HAP-1 (cell line): ENCODE data around the gene SEZ6L.

Experiments
- DNase-seq, 2 experiments: peaks; one replicate each; pipeline ENCODE4 v3.0.0-alpha.2; 2016 to 2020; ENCODE audit warnings: low spot score in 2 of 2
- H3K27me3 ChIP-seq: fragments of 250-450 bp; sonication (Bioruptor Pico); 2 replicates; pipeline ENCODE4 v1.5.1; 2020; ENCODE audit warnings: low read depth, mild to moderate bottlenecking, moderate library complexity
- H3K36me3 ChIP-seq: fragments of 250-450 bp; sonication (Bioruptor Pico); replicated peaks from 2 replicates; pipeline ENCODE4 v1.5.1; 2020; ENCODE audit warnings: mild to moderate bottlenecking
- H3K4me1 ChIP-seq: fragments of 250-450 bp; sonication (Bioruptor Pico); 2 replicates; pipeline ENCODE4 v1.5.1; 2020; ENCODE audit warnings: mild to moderate bottlenecking
- H3K4me3 ChIP-seq: fragments of 250-450 bp; sonication (Bioruptor Pico); 2 replicates; pipeline ENCODE4 v1.5.1; 2020; ENCODE audit warnings: mild to moderate bottlenecking, moderate library complexity
- H3K9me3 ChIP-seq: fragments of 250-450 bp; sonication (Bioruptor Pico); 2 replicates; pipeline ENCODE4 v1.5.1; 2020; ENCODE audit warnings: mild to moderate bottlenecking, moderate library complexity
- in situ Hi-C: fragments of 300-500 bp; cut with MboI; formaldehyde crosslinking; loops from 3 replicates; pipeline ENCODE4 v1.14.3; 2020; ENCODE audit warnings: low sequenced_read_pairs, inconsistent platforms, mixed read lengths

Gene SEZ6L

DNA sequence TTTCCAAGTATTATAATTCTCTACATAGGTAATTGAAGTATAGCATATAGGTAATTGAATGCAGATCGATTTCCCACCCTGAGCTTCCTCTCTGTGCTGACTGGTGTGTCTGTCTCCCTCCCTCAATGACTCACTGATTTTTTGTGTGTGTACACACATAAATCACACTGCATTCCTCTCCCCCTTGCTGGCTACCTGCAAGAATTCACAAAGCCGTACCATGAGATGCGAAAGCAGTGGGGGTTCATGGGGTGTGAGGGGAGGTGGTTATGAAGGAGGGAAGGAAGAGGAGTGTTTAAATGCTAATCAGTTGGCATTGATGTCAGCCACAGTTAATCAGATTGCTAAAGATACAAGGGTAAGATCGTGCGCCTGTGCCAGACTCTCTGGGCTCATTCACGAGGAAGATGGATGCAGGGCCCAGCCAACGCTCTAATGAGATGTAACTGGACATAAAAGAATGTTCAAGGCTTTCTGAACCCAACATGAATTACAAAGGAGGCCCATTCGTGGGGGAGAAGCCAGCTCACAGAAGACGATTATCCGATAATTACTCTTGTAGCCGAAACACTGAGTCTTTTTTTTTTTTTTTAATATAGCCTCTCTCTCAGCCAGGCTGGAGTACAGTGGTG is 107.4 kb downstream of the SEZ6L start:
- in situ Hi-C loops, result no loop called here
- peaks cover 13% of the 10 kb centered on the region for H3K4me1 ChIP-seq
- no peak overlapping the region for H3K4me3 ChIP-seq
- DNase-seq, result peak; percentile 81 to 96
- H3K36me3 ChIP-seq, result no peaks in the 10 kb centered on the region
- no peaks in the 10 kb centered on the region for H3K9me3 ChIP-seq
- H3K27me3 ChIP-seq, result peaks cover 14% of the 10 kb centered on the region

DNA sequence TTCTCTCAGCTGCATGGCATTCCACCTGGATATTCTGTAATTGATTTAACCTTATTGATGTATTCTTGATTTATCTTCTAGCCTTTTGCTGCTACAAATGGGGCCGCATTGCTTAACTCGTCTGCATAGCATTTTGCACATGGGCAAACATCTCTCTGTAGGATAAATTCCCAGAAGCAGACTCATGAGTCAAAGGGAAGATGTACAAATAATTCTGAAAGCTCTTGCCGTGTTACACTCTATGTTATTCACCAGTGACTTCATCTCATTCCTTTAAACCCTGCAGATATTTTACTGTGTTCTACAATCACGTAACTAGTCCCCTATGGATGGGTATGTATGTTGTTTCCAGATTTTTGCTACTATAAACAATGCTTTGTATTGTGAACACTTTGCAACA is 112.7 kb downstream of the SEZ6L start:
- Histone ChIP-seq H3K27me3 (peaks cover 34% of the 10 kb centered on the region), H3K36me3 (no peaks in the 10 kb centered on the region), H3K4me1 (peaks cover 5% of the 10 kb centered on the region), H3K4me3 (no peak overlapping the region), H3K9me3 (no peaks in the 10 kb centered on the region)
- DNase-seq, result no peak
- in situ Hi-C loops, result no loop called here

GRCh38 chr22:26283330-26283729 is 114.1 kb downstream of the SEZ6L start:
- H3K4me1 ChIP-seq, result no peaks in the 10 kb centered on the region
- no peak overlapping the region for H3K4me3 ChIP-seq
- H3K9me3 ChIP-seq, result no peaks in the 10 kb centered on the region
- DNase-seq, result no peak
- in situ Hi-C loops, result no loop called here
- peaks cover 34% of the 10 kb centered on the region for H3K27me3 ChIP-seq
- no peaks in the 10 kb centered on the region for H3K36me3 ChIP-seq

DNA sequence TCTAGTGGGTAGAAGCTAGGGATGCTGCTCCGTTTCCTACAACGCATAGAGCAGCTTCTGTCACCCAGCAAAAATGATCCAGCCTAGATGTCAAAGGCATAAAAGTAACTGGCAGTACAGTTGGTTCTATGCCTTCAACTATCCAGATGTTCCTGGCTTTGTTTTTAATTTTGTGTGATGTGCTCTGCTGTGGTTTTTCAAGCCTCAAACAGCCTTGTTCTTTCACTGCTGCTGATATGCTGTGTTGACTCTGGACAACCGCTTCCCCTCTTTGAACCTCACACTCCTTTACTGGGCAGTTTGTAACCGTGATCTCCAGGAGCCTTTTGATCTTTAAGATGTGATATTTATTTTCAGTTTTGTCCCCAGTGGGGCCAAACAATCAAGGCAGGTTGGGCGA is 116.4 kb downstream of the SEZ6L start:
- Histone ChIP-seq H3K36me3 (no peaks in the 10 kb centered on the region), H3K9me3 (no peaks in the 10 kb centered on the region), H3K27me3 (peaks cover 26% of the 10 kb centered on the region), H3K4me3 (no peak overlapping the region), H3K4me1 (no peaks in the 10 kb centered on the region)
- in situ Hi-C loops, result no loop called here
- DNase-seq, result no peak

GRCh38 chr22:26286091-26286820 is 117.0 kb downstream of the SEZ6L start:
- in situ Hi-C loops, result no loop called here
- no peaks in the 10 kb centered on the region for H3K36me3 ChIP-seq
- no peaks in the 10 kb centered on the region for H3K4me1 ChIP-seq
- H3K9me3 ChIP-seq, result no peaks in the 10 kb centered on the region
- DNase-seq, result no peak
- no peak overlapping the region for H3K4me3 ChIP-seq
- peaks cover 26% of the 10 kb centered on the region for H3K27me3 ChIP-seq

DNA sequence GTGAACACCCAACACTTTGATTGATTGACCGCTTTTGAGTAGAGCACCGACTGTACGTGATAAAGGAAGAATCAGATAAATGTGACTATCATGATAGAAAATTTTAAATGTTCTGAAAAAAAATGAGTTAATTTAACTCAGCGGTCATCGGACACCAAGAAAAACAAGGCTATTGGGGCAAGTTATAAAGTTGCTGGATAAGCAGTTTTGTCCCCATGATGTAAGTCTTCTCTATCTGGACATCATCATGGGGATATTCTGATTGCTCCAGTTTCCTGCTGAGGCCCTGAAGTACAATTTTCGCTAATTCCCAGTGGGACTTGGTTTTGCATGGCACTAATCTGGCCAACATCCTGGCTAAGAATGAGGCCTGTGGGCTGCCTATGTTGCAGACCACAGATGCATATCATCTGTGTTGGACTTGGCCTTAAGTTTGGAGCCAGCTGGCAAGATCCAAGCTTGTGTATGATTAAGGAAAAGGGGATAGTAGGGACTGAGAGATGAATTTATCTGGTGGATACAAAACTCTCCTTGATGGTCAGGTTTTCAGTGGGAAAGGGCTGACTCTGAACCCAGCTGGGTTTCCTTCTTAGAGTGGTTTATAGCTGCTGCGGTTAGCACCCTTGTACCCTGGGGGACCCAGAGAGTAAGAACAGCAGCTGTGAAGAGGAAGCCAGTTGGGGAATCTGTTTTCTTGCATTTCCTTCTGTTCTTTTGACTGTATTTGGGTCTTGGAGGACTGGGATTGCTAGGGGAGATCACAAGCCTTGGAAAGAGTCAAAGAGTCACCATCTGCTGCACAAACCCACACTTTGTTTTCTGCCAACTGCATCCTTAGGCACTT is 118.3 kb downstream of the SEZ6L start:
- no peak for DNase-seq
- Histone ChIP-seq H3K4me3 (no peak overlapping the region), H3K9me3 (no peaks in the 10 kb centered on the region), H3K4me1 (no peaks in the 10 kb centered on the region), H3K27me3 (peaks cover 26% of the 10 kb centered on the region), H3K36me3 (no peaks in the 10 kb centered on the region)
- in situ Hi-C loops, result no loop called here

DNA sequence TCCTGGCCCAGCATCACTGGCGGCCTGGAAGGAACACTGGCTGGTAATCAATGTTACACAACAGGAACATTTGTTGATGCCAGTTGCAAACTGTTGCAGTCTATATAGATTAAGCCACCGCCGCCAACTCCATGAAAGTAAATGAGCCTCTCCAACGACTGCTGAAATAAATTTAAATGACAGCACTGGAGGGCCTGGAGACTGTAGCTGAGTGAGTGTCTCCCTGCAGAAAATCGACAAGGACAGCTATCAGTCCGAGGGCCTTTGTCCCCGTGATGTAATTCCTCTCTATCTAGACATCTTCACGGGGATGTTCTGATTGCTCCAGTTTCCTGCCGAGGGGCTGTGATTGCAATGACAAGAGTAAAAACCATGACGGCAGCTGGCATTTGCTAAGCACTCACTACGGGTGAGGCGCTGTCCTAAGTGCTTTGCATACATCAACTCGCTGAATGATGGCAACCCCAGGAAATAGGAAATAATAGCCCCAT is 120.4 kb downstream of the SEZ6L start:
- in situ Hi-C loops, result no loop called here
- Histone ChIP-seq H3K4me3 (no peak overlapping the region), H3K4me1 (no peaks in the 10 kb centered on the region), H3K27me3 (peaks cover 27% of the 10 kb centered on the region), H3K36me3 (no peaks in the 10 kb centered on the region), H3K9me3 (no peaks in the 10 kb centered on the region)
- DNase-seq, result no peak

DNA sequence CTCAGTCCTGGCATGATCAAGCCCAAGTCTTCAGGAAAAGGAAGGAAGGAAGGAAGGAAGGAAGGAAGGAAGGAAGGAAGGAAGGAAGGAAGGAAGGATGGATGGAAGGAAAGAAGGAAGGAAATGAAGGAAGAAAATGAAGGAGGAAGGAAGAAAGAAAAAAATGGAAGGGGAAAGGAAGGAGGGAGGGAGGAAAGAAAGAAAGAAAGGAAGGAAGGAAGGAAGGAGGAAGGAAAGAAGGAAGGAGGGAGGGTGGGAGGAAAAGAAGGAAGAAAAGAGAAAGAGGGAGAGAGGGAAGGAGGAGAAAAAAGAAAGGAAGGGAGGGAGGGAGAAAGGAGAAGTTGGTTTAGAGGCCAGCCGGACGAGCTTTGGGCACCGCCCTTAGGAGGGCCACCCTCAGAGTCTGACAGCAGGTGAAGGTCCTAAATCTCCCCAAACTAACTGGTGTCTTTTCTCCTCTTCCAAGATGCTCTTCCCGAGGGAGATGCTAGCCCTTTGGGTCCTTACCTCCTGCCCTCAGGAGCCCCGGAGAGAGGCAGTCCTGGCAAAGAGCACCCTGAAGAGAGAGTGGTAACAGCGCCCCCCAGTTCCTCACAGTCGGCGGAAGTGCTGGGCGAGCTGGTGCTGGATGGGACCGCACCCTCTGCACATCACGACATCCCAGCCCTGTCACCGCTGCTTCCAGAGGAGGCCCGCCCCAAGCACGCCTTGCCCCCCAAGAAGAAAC is 122.8 kb downstream of the SEZ6L start:
- no peaks in the 10 kb centered on the region for H3K4me1 ChIP-seq
- H3K27me3 ChIP-seq, result peaks cover 12% of the 10 kb centered on the region
- H3K36me3 ChIP-seq, result no peaks in the 10 kb centered on the region
- no peak for DNase-seq
- no peaks in the 10 kb centered on the region for H3K9me3 ChIP-seq
- in situ Hi-C loops, result no loop called here
- no peak overlapping the region for H3K4me3 ChIP-seq

- in situ Hi-C loops, result no loop called here
- H3K27me3 ChIP-seq, result peaks cover 11% of the 10 kb centered on the region
- H3K9me3 ChIP-seq, result no peaks in the 10 kb centered on the region
- no peaks in the 10 kb centered on the region for H3K4me1 ChIP-seq
- no peak overlapping the region for H3K4me3 ChIP-seq
- DNase-seq, result no peak
- no peaks in the 10 kb centered on the region for H3K36me3 ChIP-seq
These were observed 123.4 kb downstream of the SEZ6L start for GRCh38 chr22:26292667-26292995.

DNA sequence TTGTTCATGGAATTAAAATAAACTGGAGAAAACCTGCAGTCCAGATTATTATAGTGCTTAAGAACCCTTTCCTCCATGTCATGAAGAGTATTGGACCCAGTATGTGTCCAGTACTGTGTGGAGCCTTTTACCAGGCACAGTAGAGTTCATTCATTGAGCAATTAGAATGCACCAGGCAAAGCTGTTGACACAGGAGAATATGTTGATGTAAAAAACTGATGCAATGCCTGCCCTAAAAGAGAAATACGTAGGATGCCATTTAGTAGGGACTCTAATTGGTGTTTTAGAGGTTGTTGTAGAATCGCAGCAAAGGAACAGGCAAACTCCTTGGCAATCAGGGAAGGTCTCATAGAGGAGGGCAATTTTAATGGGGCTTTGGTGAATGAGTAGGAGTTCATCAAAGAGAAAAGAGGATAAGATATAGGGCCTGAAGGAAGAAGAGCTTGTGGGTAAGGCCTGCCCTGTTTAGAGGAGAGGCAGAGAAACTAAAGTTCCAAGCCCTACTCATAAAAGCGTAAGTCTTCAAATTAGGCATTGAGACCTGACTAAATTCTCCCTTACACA is 126.4 kb downstream of the SEZ6L start:
- Histone ChIP-seq H3K36me3 (no peaks in the 10 kb centered on the region), H3K27me3 (peaks cover 8% of the 10 kb centered on the region; the same call in 1 of the 2 replicates), H3K4me1 (no peaks in the 10 kb centered on the region), H3K9me3 (no peaks in the 10 kb centered on the region), H3K4me3 (no peak overlapping the region)
- in situ Hi-C loops, result no loop called here
- DNase-seq, result no peak

DNA sequence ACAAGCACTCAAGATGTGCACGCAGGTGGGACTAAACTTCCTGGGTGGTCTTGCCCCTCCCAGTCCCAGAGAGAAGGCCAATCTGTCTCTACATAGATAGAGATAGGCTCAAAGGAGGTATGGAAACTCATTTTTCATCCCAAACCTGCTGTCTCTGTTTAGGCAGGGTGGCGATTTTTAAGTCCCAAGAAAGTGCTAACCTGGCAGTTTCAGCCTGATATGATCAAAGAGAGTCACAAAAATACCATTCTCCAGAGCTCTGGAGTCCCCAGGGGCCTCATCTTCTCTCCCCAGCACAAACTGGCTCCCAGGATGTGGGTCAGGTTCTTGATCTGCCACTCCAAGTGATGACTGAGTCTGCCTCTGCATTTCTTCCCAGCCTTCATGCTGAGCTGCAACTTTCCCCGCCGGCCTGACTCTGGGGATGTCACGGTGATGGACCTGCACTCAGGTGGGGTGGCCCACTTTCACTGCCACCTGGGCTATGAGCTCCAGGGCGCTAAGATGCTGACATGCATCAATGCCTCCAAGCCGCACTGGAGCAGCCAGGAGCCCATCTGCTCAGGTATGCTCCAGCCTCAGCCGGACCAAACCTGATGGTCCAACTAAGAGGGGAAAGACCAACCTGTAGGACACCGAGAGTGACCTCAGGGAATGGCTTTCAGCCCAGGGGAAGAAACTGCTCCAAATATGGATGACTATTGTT is 129.5 kb downstream of the SEZ6L start:
- H3K36me3 ChIP-seq, result no peaks in the 10 kb centered on the region
- DNase-seq, result no peak
- peaks cover 10% of the 10 kb centered on the region; the same call in 1 of the 2 replicates for H3K27me3 ChIP-seq
- H3K4me3 ChIP-seq, result no peak overlapping the region
- H3K9me3 ChIP-seq, result no peaks in the 10 kb centered on the region
- in situ Hi-C loops, result no loop called here
- H3K4me1 ChIP-seq, result no peaks in the 10 kb centered on the region

GRCh38 chr22:26302726-26303125 is 133.5 kb downstream of the SEZ6L start:
- no peak for DNase-seq
- no peaks in the 10 kb centered on the region for H3K4me1 ChIP-seq
- peaks cover 12% of the 10 kb centered on the region for H3K27me3 ChIP-seq
- in situ Hi-C loops, result no loop called here
- H3K4me3 ChIP-seq, result no peak overlapping the region
- H3K9me3 ChIP-seq, result no peaks in the 10 kb centered on the region
- no peaks in the 10 kb centered on the region for H3K36me3 ChIP-seq

- no peaks in the 10 kb centered on the region for H3K36me3 ChIP-seq
- H3K9me3 ChIP-seq, result no peaks in the 10 kb centered on the region
- no peak for DNase-seq
- in situ Hi-C loops, result no loop called here
- H3K4me3 ChIP-seq, result no peak overlapping the region
- peaks cover 14% of the 10 kb centered on the region for H3K27me3 ChIP-seq
- no peaks in the 10 kb centered on the region for H3K4me1 ChIP-seq
These were observed 134.2 kb downstream of the SEZ6L start for GRCh38 chr22:26303475-26303874.
